Panc1 (cell line): ENCODE measurements around the gene HNF1A. TPM values are rescaled to one million over a fixed set of nuclear protein-coding genes. Genes with fewer than 3 reads are reported as not detected.

ENCODE experiments used
- ATAC-seq: fragments of 200-7000 bp; cut with Tn5 transposase; 2 replicates; pipeline ENCODE4 v1.9.1; 2020; ENCODE audit warnings: mild to moderate bottlenecking, moderate library complexity
- BruUV-seq: library from RNA; stranded (reverse); fragments of 400-500 nt; replicated peaks from 2 replicates; lab custom pipeline; 2021; lab: Mats Ljungman, UMichigan
- CTCF ChIA-PET: fragments of 300-600 bp; sonication (Branson Sonifier 250); formaldehyde crosslinking; loops from one replicate; lab custom pipeline; 2022; ENCODE audit warnings: antibody characterized with exemption; lab: Charles Lee
- POLR2A ChIA-PET: fragments of 300-600 bp; sonication (Branson Sonifier 250); formaldehyde crosslinking; loops from one replicate; lab custom pipeline; 2022; ENCODE audit warnings: antibody characterized with exemption; lab: Charles Lee
- DNase-seq: peaks from one replicate; pipeline ENCODE4 v3.0.0-alpha.2; 2010; ENCODE audit warnings: low read depth, low spot score
- H3K27ac ChIP-seq: 2 replicates; pipeline ENCODE4 v1.5.1; 2011; ENCODE audit warnings: mild to moderate bottlenecking, low read length, inconsistent platforms
- H3K27me3 ChIP-seq: fragments of 200-500 bp; sonication (Bioruptor generic); 2 replicates; pipeline ENCODE4 v1.6.0; 2014; ENCODE audit warnings: low read length, inconsistent platforms; ENCODE audit not compliant: control insufficient read depth, insufficient read depth
- H3K36me3 ChIP-seq: fragments of 200-500 bp; sonication (Bioruptor generic); 2 replicates; pipeline ENCODE4 v1.5.1; 2014; ENCODE audit warnings: inconsistent platforms, mild to moderate bottlenecking, low read length, moderate library complexity; ENCODE audit not compliant: control insufficient read depth, insufficient read depth
- H3K4me1 ChIP-seq: 2 replicates; pipeline ENCODE4 v1.5.1; 2011; ENCODE audit warnings: inconsistent platforms, mild to moderate bottlenecking, low read length, moderate library complexity; ENCODE audit not compliant: control insufficient read depth, insufficient read depth
- H3K4me3 ChIP-seq, 2 experiments: 2 replicates each; pipeline ENCODE4 v1.5.1; 2011 to 2012; ENCODE audit warnings: low read depth in 2 of 2, low read length in 2 of 2, mild to moderate bottlenecking in 2 of 2, inconsistent platforms in 1 of 2, moderate library complexity in 1 of 2
- H3K9me3 ChIP-seq: fragments of 200-500 bp; sonication (Bioruptor generic); 2 replicates; pipeline ENCODE4 v1.5.1; 2014; ENCODE audit warnings: low read depth, mild to moderate bottlenecking, inconsistent platforms, low read length, moderate library complexity; ENCODE audit not compliant: control insufficient read depth, insufficient read depth
- POLR2AphosphoS5 ChIP-seq: IDR thresholded peaks from 2 replicates; pipeline ENCODE4 v1.6.1; 2012; ENCODE audit warnings: mild to moderate bottlenecking, low read depth, low read length, moderate library complexity
- SIN3A ChIP-seq: IDR thresholded peaks from 2 replicates; pipeline ENCODE4 v1.6.1; 2012; ENCODE audit warnings: low read depth, mild to moderate bottlenecking, low read length, moderate library complexity, borderline replicate concordance; ENCODE audit not compliant: insufficient read depth
- TCF7L2 ChIP-seq: IDR thresholded peaks from 2 replicates; pipeline ENCODE4 v1.6.1; 2011; ENCODE audit warnings: mild to moderate bottlenecking, low read depth, low read length, inconsistent platforms
- in situ Hi-C: cut with HindIII; loops from 2 replicates; pipeline ENCODE4 v1.10.0; 2016; ENCODE audit warnings: low sequenced_read_pairs, low pct_unique_long_range_greater_than_20kb
- intact Hi-C: fragments of 100-400 bp; cut with micrococcal nuclease; formaldehyde crosslinking; loops from one replicate; pipeline ENCODE4 v1.10.0; 2022; ENCODE audit not compliant: unreplicated experiment
- total RNA-seq: library from RNA; stranded (reverse); gene quantifications from one replicate; pipeline ENCODE4 v1.2.1, GENCODE V29; 2021; ENCODE audit not compliant: unreplicated experiment
- TF ChIP-seq, protein P1 (sequence below), 2 experiments: IDR thresholded peaks; 2 replicates each; pipeline ENCODE4 v1.6.1; 2011 to 2012; ENCODE audit warnings: low read depth in 2 of 2, control low read depth in 1 of 2, low read length in 1 of 2, mild to moderate bottlenecking in 1 of 2, moderate library complexity in 1 of 2; ENCODE audit not compliant: insufficient read depth in 1 of 2
- TF ChIP-seq, protein P2 (sequence below): fragments of 450-650 bp; IDR thresholded peaks from 2 replicates; pipeline ENCODE4 v1.5.1; 2017; ENCODE audit warnings: mild to moderate bottlenecking

The HNF1A gene
- total RNA-seq, 1 experiment from 2014 or later, result 0.26 TPM

DNA sequence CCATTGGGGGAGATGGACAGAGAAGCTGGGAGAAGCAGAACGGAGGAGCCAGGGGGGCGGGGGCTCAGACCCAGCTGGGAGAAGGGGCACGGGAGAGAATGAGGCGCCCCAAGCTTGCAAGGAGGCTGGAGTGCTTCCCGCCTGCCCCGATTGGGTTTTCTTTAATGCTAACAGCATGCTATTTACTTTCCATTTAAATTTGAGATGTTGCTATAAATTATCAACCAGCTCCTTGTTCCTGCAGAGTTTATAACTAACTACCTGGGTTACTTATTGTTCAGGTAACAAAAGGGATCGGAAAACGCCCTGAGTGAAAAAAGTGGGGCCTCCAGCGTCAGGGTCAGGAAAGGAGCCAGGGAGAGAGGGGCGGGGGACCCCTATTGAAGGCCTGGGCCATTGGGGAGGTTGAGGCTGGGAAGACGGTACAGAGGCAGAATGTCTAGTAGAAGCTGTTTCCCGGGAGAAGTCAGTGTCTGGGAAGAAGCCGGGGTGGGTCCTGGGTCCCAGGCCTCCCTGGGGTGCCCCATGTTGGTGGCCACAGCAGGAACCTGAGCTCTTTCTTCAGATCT, 2.5 kb downstream of the HNF1A start:
- DNase-seq (no peak), ATAC-seq (no peak)
- intact Hi-C loops, result no loop called here
- Histone ChIP-seq H3K27ac (no peak overlapping the region), H3K9me3 (no peaks in the 10 kb centered on the region), H3K4me1 (peaks cover 19% of the 10 kb centered on the region), H3K4me3 (no peak overlapping the region), H3K27me3 (no peaks in the 10 kb centered on the region), H3K36me3 (no peaks in the 10 kb centered on the region)
- in situ Hi-C loops, result no loop called here
- no TSS peak for BruUV-seq
- TF ChIP-seq, protein P1, sequence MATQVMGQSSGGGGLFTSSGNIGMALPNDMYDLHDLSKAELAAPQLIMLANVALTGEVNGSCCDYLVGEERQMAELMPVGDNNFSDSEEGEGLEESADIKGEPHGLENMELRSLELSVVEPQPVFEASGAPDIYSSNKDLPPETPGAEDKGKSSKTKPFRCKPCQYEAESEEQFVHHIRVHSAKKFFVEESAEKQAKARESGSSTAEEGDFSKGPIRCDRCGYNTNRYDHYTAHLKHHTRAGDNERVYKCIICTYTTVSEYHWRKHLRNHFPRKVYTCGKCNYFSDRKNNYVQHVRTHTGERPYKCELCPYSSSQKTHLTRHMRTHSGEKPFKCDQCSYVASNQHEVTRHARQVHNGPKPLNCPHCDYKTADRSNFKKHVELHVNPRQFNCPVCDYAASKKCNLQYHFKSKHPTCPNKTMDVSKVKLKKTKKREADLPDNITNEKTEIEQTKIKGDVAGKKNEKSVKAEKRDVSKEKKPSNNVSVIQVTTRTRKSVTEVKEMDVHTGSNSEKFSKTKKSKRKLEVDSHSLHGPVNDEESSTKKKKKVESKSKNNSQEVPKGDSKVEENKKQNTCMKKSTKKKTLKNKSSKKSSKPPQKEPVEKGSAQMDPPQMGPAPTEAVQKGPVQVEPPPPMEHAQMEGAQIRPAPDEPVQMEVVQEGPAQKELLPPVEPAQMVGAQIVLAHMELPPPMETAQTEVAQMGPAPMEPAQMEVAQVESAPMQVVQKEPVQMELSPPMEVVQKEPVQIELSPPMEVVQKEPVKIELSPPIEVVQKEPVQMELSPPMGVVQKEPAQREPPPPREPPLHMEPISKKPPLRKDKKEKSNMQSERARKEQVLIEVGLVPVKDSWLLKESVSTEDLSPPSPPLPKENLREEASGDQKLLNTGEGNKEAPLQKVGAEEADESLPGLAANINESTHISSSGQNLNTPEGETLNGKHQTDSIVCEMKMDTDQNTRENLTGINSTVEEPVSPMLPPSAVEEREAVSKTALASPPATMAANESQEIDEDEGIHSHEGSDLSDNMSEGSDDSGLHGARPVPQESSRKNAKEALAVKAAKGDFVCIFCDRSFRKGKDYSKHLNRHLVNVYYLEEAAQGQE (IDR thresholded peaks at IDR 0.05; ENCODE audit: insufficient read depth in 1 of 2, low read depth in 2 of 2, low read length in 1 of 2), result no peak
- TF ChIP-seq POLR2AphosphoS5, result no peak
- no peak for TF ChIP-seq SIN3A
- TF ChIP-seq TCF7L2, result no peak
- TF ChIP-seq, protein P2, sequence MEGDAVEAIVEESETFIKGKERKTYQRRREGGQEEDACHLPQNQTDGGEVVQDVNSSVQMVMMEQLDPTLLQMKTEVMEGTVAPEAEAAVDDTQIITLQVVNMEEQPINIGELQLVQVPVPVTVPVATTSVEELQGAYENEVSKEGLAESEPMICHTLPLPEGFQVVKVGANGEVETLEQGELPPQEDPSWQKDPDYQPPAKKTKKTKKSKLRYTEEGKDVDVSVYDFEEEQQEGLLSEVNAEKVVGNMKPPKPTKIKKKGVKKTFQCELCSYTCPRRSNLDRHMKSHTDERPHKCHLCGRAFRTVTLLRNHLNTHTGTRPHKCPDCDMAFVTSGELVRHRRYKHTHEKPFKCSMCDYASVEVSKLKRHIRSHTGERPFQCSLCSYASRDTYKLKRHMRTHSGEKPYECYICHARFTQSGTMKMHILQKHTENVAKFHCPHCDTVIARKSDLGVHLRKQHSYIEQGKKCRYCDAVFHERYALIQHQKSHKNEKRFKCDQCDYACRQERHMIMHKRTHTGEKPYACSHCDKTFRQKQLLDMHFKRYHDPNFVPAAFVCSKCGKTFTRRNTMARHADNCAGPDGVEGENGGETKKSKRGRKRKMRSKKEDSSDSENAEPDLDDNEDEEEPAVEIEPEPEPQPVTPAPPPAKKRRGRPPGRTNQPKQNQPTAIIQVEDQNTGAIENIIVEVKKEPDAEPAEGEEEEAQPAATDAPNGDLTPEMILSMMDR, result no peak
- ChIA-PET POLR2A (no interaction called here), CTCF (interaction anchor here (1.0 kb wide), 1 partner anchor 20 kb away, joined by 4 read pairs; no protein-coding TSS in a partner anchor)

DNA sequence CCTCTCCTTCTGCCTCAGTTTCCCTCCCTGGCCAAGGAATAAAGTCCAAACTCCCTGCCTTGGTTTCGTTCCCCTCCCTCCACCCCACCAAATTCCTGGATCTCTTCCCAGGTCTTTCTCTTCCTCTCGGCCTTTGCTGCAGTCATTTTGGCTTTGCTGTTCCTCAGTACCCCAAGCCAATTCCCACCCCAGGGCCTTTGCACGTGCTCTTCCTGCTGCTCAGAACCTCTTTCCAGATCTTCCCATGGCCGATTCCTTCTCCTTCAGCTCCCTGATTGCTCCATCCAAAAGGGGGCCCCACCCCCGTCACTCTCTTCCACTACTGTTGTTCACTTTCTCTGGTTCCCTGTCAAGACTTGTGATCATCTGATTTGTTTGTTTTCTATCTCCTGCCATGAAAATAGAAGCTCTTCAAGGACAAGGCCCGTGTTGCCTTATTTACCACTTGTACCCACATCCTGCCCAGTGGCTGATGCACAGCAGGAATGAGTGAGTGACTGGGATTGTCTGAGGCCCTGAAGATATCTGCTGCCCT, 3.1 kb downstream of the HNF1A start:
- Histone ChIP-seq H3K36me3 (no peaks in the 10 kb centered on the region), H3K9me3 (no peaks in the 10 kb centered on the region), H3K27me3 (no peaks in the 10 kb centered on the region), H3K27ac (no peak overlapping the region), H3K4me3 (no peak overlapping the region), H3K4me1 (peaks cover 19% of the 10 kb centered on the region)
- TF ChIP-seq TCF7L2 (no peak), POLR2AphosphoS5 (no peak), SIN3A (no peak)
- TF ChIP-seq, protein P1 (IDR thresholded peaks at IDR 0.05; ENCODE audit: insufficient read depth in 1 of 2, low read depth in 2 of 2, low read length in 1 of 2), result no peak
- TF ChIP-seq, protein P2, result no peak
- in situ Hi-C loops (no loop called here), intact Hi-C loops (no loop called here)
- BruUV-seq, result no TSS peak
- POLR2A ChIA-PET, result no interaction called here
- ATAC-seq (no peak), DNase-seq (no peak)
- CTCF ChIA-PET, result interaction anchor here (1.0 kb wide), 1 partner anchor 20 kb away, joined by 4 read pairs; no protein-coding TSS in a partner anchor
